Effector memory CD4-positive, alpha-beta T cell (primary cell): Measurements from ENCODE around the gene PLCL2.
A peak's percentile ranks its signal among the peaks of the same experiment; 100 is the strongest.

ENCODE experiments used
- DNase-seq, 3 donors: peaks; one replicate each; pipeline ENCODE4 v3.0.0-alpha.2; 2020
- H3K27ac ChIP-seq: 2 replicates; pipeline ENCODE4 v1.7.0; 2013; ENCODE audit warnings: mild to moderate bottlenecking, low read length, moderate library complexity; ENCODE audit not compliant: insufficient read depth, poor library complexity, severe bottlenecking
- H3K27me3 ChIP-seq: replicated peaks from 2 replicates; pipeline ENCODE4 v1.7.0; 2013; ENCODE audit warnings: mild to moderate bottlenecking, low read length; ENCODE audit not compliant: insufficient read depth, control insufficient read depth, poor library complexity, severe bottlenecking
- H3K36me3 ChIP-seq: 2 replicates; pipeline ENCODE4 v1.7.0; 2013; ENCODE audit warnings: mild to moderate bottlenecking, low read length, moderate library complexity; ENCODE audit not compliant: control insufficient read depth, insufficient read depth
- H3K4me1 ChIP-seq: 2 replicates; pipeline ENCODE4 v1.7.0; 2013; ENCODE audit warnings: low read length, mild to moderate bottlenecking; ENCODE audit not compliant: control insufficient read depth, insufficient read depth, poor library complexity, severe bottlenecking
- H3K4me3 ChIP-seq: 2 replicates; pipeline ENCODE4 v1.7.0; 2013; ENCODE audit warnings: low read length, low read depth, mild to moderate bottlenecking; ENCODE audit not compliant: insufficient read depth, poor library complexity, severe bottlenecking
- H3K9me3 ChIP-seq: 2 replicates; pipeline ENCODE4 v1.7.0; 2013; ENCODE audit warnings: mild to moderate bottlenecking, low read length, moderate library complexity; ENCODE audit not compliant: control insufficient read depth

PLCL2 gene

DNA sequence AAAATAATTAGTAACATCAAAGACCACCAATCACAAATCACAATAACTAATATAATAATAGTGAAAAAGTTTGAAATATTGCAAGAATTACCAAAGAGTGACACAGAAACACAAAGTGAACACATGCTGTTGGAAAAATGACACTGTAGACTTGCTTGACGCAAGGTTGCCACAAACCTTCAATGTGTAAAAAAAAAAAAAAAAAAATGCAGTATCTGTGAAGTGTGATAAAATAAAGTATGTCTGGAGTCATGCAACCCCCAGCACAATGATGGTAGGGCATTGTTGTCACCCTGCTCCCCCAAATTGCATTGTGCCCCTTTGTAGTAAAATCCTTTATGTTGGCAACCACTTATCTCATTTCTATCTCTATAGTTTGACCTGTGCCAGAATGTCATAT is 190.6 kb downstream of the PLCL2 start:
- Histone ChIP-seq H3K4me1 (peaks cover 12% of the 10 kb centered on the region), H3K9me3 (no peaks in the 10 kb centered on the region), H3K4me3 (no peak overlapping the region), H3K27ac (no peak overlapping the region), H3K36me3 (peaks cover 15% of the 10 kb centered on the region), H3K27me3 (no peaks in the 10 kb centered on the region)
- no peak for DNase-seq

GRCh38 chr3:17075907-17076306 is 191.2 kb downstream of the PLCL2 start:
- no peak for DNase-seq
- H3K9me3 ChIP-seq: no peaks in the 10 kb centered on the region
- H3K4me1 ChIP-seq: peaks cover 12% of the 10 kb centered on the region
- no peak overlapping the region for H3K4me3 ChIP-seq
- H3K36me3 ChIP-seq: peaks cover 16% of the 10 kb centered on the region
- H3K27ac ChIP-seq: no peak overlapping the region
- no peaks in the 10 kb centered on the region for H3K27me3 ChIP-seq

DNA sequence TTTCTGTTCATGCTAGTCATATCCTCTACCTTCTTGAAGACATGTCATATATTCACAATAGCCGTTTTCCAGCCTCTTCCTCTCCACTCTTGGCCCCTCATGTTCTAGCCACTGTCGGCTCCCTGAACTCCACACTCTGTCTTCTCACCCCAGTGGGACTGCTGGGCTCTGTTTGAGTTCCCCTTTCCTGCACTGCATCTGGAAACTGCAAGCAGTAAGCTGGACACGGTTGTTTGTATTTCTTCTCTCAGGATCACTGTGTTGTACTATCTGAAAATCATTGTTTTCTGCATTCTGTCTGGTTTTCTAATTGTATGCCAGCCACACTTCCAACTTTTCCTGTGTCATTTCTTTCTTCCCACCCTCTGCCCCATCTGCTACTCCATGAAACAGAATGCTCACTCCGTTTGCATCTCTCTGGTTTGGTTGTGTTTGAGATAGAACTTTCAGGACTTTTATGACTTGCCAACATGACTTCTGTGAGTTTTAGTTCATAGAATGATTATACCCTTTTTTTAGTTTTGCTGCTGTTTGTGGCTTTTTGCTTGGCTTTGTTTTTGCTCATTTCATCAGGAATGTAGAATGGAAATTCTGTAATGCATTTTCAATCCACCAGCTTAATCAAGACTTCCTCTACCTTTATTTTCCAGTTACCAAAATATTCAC is 192.3 kb downstream of the PLCL2 start:
- Histone ChIP-seq H3K27me3 (no peaks in the 10 kb centered on the region), H3K27ac (no peak overlapping the region), H3K4me1 (peaks cover 12% of the 10 kb centered on the region), H3K9me3 (no peaks in the 10 kb centered on the region), H3K4me3 (no peak overlapping the region), H3K36me3 (peaks cover 25% of the 10 kb centered on the region)
- no peak for DNase-seq

- Histone ChIP-seq H3K27ac (no peak overlapping the region), H3K4me1 (peaks cover 12% of the 10 kb centered on the region), H3K36me3 (peaks cover 28% of the 10 kb centered on the region), H3K9me3 (no peaks in the 10 kb centered on the region), H3K4me3 (no peak overlapping the region), H3K27me3 (no peaks in the 10 kb centered on the region)
- DNase-seq: no peak
Observed at GRCh38 chr3:17077606-17078005, 192.9 kb downstream of the PLCL2 start.

DNA sequence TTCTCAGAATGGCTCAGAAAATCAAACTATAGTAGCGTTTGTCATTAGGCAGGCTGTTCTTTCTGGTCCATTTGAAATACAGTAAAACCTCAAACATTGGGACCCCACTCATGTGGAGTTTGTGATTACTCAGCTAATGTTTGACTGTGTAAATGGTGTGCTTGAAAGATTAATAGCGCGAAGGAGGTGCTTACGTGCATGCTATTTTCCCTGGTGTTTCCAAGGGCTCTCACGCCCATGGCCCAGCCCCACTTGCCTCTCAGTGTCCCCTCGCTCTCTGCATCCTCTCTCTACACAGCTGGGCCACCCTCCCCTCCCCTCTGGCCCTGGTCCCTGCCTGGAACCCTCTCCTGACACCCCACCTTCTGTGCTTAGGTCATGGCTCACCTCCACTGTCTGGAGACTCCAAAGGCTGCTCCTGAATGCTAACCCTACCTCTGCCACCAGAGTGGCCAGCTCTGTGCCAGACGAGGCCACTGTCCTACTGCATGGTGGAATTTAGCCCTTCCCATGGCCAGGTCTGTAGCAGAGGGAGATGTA is 194.2 kb downstream of the PLCL2 start:
- Histone ChIP-seq H3K36me3 (peaks cover 31% of the 10 kb centered on the region), H3K4me3 (no peak overlapping the region), H3K27ac (no peak overlapping the region), H3K9me3 (no peaks in the 10 kb centered on the region), H3K4me1 (peaks cover 7% of the 10 kb centered on the region), H3K27me3 (no peaks in the 10 kb centered on the region)
- no peak for DNase-seq

- no peak overlapping the region for H3K27ac ChIP-seq
Observed at GRCh38 chr3:17079933-17080332, 195.2 kb downstream of the PLCL2 start.

GRCh38 chr3:17081520-17081919 is 196.8 kb downstream of the PLCL2 start:
- H3K4me3 ChIP-seq: no peak overlapping the region
- DNase-seq: no peak
- no peaks in the 10 kb centered on the region for H3K4me1 ChIP-seq
- H3K36me3 ChIP-seq: peaks cover 37% of the 10 kb centered on the region
- no peaks in the 10 kb centered on the region for H3K27me3 ChIP-seq
- H3K27ac ChIP-seq: no peak overlapping the region
- no peaks in the 10 kb centered on the region for H3K9me3 ChIP-seq

More at GRCh38 chr3:17079933-17080332, 195.2 kb downstream of the PLCL2 start:
- H3K27me3 ChIP-seq: no peaks in the 10 kb centered on the region
- no peak for DNase-seq
- no peaks in the 10 kb centered on the region for H3K4me1 ChIP-seq
- no peak overlapping the region for H3K4me3 ChIP-seq
- H3K9me3 ChIP-seq: no peaks in the 10 kb centered on the region
- H3K36me3 ChIP-seq: peaks cover 37% of the 10 kb centered on the region

- peaks cover 32% of the 10 kb centered on the region for H3K36me3 ChIP-seq
- H3K9me3 ChIP-seq: no peaks in the 10 kb centered on the region
- H3K27ac ChIP-seq: no peak overlapping the region
- DNase-seq: no peak
- H3K27me3 ChIP-seq: no peaks in the 10 kb centered on the region
- H3K4me3 ChIP-seq: no peak overlapping the region
- H3K4me1 ChIP-seq: peaks cover 16% of the 10 kb centered on the region
Observed at GRCh38 chr3:17087509-17087908, 202.8 kb downstream of the PLCL2 start.

DNA sequence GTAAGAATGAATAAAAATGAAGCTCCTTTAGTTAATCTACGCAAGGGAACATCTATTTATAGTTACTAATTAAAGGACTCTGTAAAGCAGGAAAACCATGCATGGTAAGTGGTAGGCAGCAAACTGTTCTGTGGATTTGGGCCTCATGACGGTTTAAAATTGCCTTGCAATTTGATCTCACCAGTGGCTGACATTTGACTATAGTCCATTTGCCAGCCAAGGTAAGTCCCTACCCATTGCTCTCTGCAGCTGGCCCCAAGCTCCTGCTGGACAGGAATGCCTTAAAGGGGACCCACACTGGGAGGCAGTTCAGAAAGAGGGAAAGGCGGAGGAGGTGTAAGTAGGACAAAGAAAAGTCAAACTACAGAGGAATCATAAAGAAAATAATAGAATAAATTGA is 203.3 kb downstream of the PLCL2 start:
- peaks cover 32% of the 10 kb centered on the region for H3K36me3 ChIP-seq
- no peak overlapping the region for H3K27ac ChIP-seq
- no peak overlapping the region for H3K4me3 ChIP-seq
- DNase-seq: no peak
- H3K9me3 ChIP-seq: no peaks in the 10 kb centered on the region
- H3K27me3 ChIP-seq: no peaks in the 10 kb centered on the region
- peaks cover 16% of the 10 kb centered on the region for H3K4me1 ChIP-seq

GRCh38 chr3:17088602-17089313 is 204.0 kb downstream of the PLCL2 start:
- H3K27ac ChIP-seq: peak overlapping the region; percentile 1
- peaks cover 16% of the 10 kb centered on the region for H3K4me1 ChIP-seq
- peak in 1 of 3 donors; percentile 13 for DNase-seq
- H3K36me3 ChIP-seq: peaks cover 27% of the 10 kb centered on the region
- no peak overlapping the region for H3K4me3 ChIP-seq
- no peaks in the 10 kb centered on the region for H3K9me3 ChIP-seq
- H3K27me3 ChIP-seq: no peaks in the 10 kb centered on the region
